Measurements from ENCODE around the gene RXFP3.

The RXFP3 gene

DNA sequence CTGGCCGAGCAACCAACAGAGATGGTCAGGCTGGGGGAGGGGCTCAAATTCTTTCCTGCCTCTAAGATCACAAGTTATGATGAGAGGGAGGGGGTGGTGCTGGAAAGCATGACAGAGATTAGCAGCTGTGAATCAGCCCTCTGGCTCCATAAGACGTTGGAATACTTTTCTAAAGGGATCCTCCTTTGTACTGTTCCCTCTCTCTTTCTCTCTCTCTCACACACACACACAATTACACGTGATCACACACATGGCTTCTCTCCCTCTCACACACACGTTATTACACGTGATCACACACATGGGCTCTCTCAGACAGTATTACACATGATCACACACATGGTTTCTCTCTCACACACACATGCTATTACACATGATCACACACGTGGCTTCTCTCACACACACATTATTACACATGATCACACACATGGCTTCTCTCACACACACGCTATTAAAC lies 48.5 kb downstream of the RXFP3 start, which contains the start of gene SLC45A2:
TSS of gene SLC45A2 (minus strand) at position 23 of the 454 bp plus-strand sequence. CDS start 110 bp downstream, outside the sequence.
- no peak for TF ChIP-seq GATA3 (IDR thresholded peaks at IDR 0.05; ENCODE audit: low read depth, low read length)
- no peak for TF ChIP-seq GATA2 (IDR thresholded peaks at IDR 0.05; ENCODE audit: low read depth, low read length)

DNA sequence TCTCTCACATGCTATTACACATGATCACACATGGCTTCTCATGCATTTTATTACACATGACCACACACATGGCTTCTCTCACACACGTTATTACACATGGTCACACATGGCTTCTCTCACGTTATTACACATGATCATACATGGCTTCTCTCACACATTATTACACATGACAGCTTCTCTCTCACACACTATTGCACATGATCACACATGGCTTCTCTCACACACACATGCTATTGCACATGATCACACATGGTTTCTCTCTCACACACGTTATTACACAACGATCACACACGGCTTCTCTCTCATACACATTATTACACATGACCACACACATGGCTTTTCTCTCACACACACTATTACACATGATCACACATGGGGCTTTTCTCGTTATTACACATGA lies 49.3 kb downstream of the RXFP3 start:
- no peak for TF ChIP-seq GATA2 (IDR thresholded peaks at IDR 0.05; ENCODE audit: low read depth, low read length)
- no peak for TF ChIP-seq GATA3 (IDR thresholded peaks at IDR 0.05; ENCODE audit: low read depth, low read length)
